ENCODE measurements around the gene ADAMTS3.

DNA sequence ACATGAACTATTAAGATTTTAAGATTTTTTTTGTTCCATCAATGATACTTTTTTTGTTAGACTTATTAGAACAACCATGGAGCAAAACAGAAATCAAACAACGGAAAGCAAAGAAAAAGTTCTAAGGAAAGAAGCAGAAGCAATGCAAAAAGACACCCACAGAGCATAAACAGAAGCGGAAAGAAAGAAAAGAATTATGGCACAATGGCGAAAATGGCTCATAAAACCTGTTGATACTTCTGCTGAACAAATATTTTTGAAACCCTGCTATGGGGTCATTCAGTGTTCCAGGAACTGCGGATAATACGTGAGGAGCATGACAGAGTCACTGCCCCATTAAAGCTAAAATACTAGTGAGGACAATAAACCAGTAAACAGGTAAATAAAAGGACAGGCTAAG is 138.0 kb downstream of the ADAMTS3 start:
- TF ChIP-seq, protein P1, sequence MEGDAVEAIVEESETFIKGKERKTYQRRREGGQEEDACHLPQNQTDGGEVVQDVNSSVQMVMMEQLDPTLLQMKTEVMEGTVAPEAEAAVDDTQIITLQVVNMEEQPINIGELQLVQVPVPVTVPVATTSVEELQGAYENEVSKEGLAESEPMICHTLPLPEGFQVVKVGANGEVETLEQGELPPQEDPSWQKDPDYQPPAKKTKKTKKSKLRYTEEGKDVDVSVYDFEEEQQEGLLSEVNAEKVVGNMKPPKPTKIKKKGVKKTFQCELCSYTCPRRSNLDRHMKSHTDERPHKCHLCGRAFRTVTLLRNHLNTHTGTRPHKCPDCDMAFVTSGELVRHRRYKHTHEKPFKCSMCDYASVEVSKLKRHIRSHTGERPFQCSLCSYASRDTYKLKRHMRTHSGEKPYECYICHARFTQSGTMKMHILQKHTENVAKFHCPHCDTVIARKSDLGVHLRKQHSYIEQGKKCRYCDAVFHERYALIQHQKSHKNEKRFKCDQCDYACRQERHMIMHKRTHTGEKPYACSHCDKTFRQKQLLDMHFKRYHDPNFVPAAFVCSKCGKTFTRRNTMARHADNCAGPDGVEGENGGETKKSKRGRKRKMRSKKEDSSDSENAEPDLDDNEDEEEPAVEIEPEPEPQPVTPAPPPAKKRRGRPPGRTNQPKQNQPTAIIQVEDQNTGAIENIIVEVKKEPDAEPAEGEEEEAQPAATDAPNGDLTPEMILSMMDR (conservative IDR thresholded peaks at IDR 0.05; ENCODE audit: low read length): no peak
- TF ChIP-seq EZH2phosphoT487 (IDR thresholded peaks at IDR 0.05; ENCODE audit: borderline replicate concordance): no peak
